Neural crest cell (in vitro differentiated cells): ENCODE data around the gene LUC7L2. TPM values are rescaled to one million over a fixed set of nuclear protein-coding genes. Genes with fewer than 3 reads are reported as not detected.

ENCODE experiments used
- DNase-seq: peaks from one replicate; pipeline ENCODE4 v3.0.0; 2021; ENCODE audit warnings: low read depth, mixed read lengths, low spot score
- H3K27ac Mint-ChIP-seq: one replicate; pipeline ENCODE4 v1.8.0; 2021; ENCODE audit warnings: mild to moderate bottlenecking, mixed read lengths; ENCODE audit not compliant: unreplicated experiment
- H3K27me3 Mint-ChIP-seq: 2 replicates; pipeline ENCODE4 v1.8.0; 2021; ENCODE audit warnings: low read depth, mild to moderate bottlenecking, mixed read lengths
- H3K36me3 Mint-ChIP-seq: 2 replicates; pipeline ENCODE4 v1.8.0; 2021; ENCODE audit warnings: low read depth, mild to moderate bottlenecking, mixed read lengths
- H3K4me1 Mint-ChIP-seq: 2 replicates; pipeline ENCODE4 v1.8.0; 2021; ENCODE audit warnings: mixed read lengths
- H3K4me3 Mint-ChIP-seq: one replicate; pipeline ENCODE4 v1.8.0; 2021; ENCODE audit warnings: mild to moderate bottlenecking, mixed read lengths
- H3K9me3 Mint-ChIP-seq: 2 replicates; pipeline ENCODE4 v1.8.0; 2021; ENCODE audit warnings: mixed read lengths
- CTCF ChIP-seq: fragments of 200-600 bp; sonication (generic); conservative IDR thresholded peaks from 2 replicates; pipeline ENCODE4 v1.5.0; 2021; ENCODE audit warnings: antibody characterized with exemption, mild to moderate bottlenecking
- total RNA-seq: library from RNA; stranded (reverse); gene quantifications from 2 replicates; pipeline ENCODE4 v1.2.1, GENCODE V29; 2021

Gene LUC7L2
- total RNA-seq, 1 donor from 2014 or later: 102 TPM

GRCh38 chr7:139439375-139439774, 79.7 kb downstream of the LUC7L2 start:
- no peaks in the 10 kb centered on the region for H3K27me3 Mint-ChIP-seq
- peaks cover 3% of the 10 kb centered on the region for H3K36me3 Mint-ChIP-seq
- H3K9me3 Mint-ChIP-seq: no peaks in the 10 kb centered on the region
- no peak overlapping the region for H3K27ac Mint-ChIP-seq
- peaks cover 4% of the 10 kb centered on the region for H3K4me1 Mint-ChIP-seq
- H3K4me3 Mint-ChIP-seq: no peak overlapping the region
- DNase-seq: no peak
- TF ChIP-seq CTCF: no peak

- no peaks in the 10 kb centered on the region for H3K27me3 Mint-ChIP-seq
- TF ChIP-seq CTCF: no peak
- peak overlapping the region; percentile 90 for H3K27ac Mint-ChIP-seq
- no peak overlapping the region for H3K4me3 Mint-ChIP-seq
- H3K4me1 Mint-ChIP-seq: no peaks in the 10 kb centered on the region
- no peak for DNase-seq
- H3K9me3 Mint-ChIP-seq: no peaks in the 10 kb centered on the region
- peaks cover 3% of the 10 kb centered on the region for H3K36me3 Mint-ChIP-seq
These were observed 82.3 kb downstream of the LUC7L2 start for GRCh38 chr7:139441961-139442360.

GRCh38 chr7:139446051-139446890, 86.6 kb downstream of the LUC7L2 start:
- Mint-ChIP-seq H3K4me1 (no peaks in the 10 kb centered on the region), H3K36me3 (no peaks in the 10 kb centered on the region), H3K27ac (no peak overlapping the region), H3K4me3 (no peak overlapping the region), H3K27me3 (no peaks in the 10 kb centered on the region), H3K9me3 (no peaks in the 10 kb centered on the region)
- no peak for TF ChIP-seq CTCF
- no peak for DNase-seq

GRCh38 chr7:139450851-139451250, 91.2 kb downstream of the LUC7L2 start:
- H3K27me3 Mint-ChIP-seq: no peaks in the 10 kb centered on the region
- no peak for DNase-seq
- H3K4me1 Mint-ChIP-seq: no peaks in the 10 kb centered on the region
- peak overlapping the region; percentile 84 for H3K27ac Mint-ChIP-seq
- no peak overlapping the region for H3K4me3 Mint-ChIP-seq
- no peak for TF ChIP-seq CTCF
- H3K9me3 Mint-ChIP-seq: no peaks in the 10 kb centered on the region
- no peaks in the 10 kb centered on the region for H3K36me3 Mint-ChIP-seq

- Mint-ChIP-seq H3K27ac (no peak overlapping the region), H3K4me1 (no peaks in the 10 kb centered on the region), H3K4me3 (no peak overlapping the region), H3K36me3 (no peaks in the 10 kb centered on the region), H3K9me3 (no peaks in the 10 kb centered on the region), H3K27me3 (no peaks in the 10 kb centered on the region)
- TF ChIP-seq CTCF: no peak
- no peak for DNase-seq
These were observed 91.9 kb downstream of the LUC7L2 start for GRCh38 chr7:139451638-139452037.
